HFF-Myc (cell line): ENCODE data around the gene SMARCA4.

Experiments
- DNase-seq: peaks from one replicate; pipeline ENCODE4 v3.0.0-alpha.2; 2011; ENCODE audit warnings: low read depth; ENCODE audit errors: extremely low read depth
- H3K4me3 ChIP-seq: replicated peaks from 2 replicates; pipeline ENCODE4 v1.5.1; 2011; ENCODE audit warnings: low read depth, mild to moderate bottlenecking, control low read depth, low read length
- CTCF ChIP-seq: IDR thresholded peaks from 2 replicates; pipeline ENCODE4 v1.5.1; 2012; ENCODE audit warnings: mild to moderate bottlenecking, low read depth, low read length, control low read depth; ENCODE audit errors: missing control alignments

Gene SMARCA4

GRCh38 chr19:11014403-11014911, 53.6 kb downstream of the SMARCA4 start:
- H3K4me3 ChIP-seq: no peak overlapping the region
- DNase-seq: no peak
- TF ChIP-seq CTCF: no peak

- H3K4me3 ChIP-seq: no peak overlapping the region
- no peak for DNase-seq
- TF ChIP-seq CTCF: no peak
Measured at GRCh38 chr19:11016631-11017030, 55.8 kb downstream of the SMARCA4 start.

GRCh38 chr19:11017275-11018035, 56.6 kb downstream of the SMARCA4 start:
- no peak for DNase-seq
- TF ChIP-seq CTCF: no peak
- H3K4me3 ChIP-seq: no peak overlapping the region

- TF ChIP-seq CTCF: no peak
- no peak for DNase-seq
- H3K4me3 ChIP-seq: no peak overlapping the region
Measured at GRCh38 chr19:11018179-11018578, 57.3 kb downstream of the SMARCA4 start.

- no peak for DNase-seq
- no peak for TF ChIP-seq CTCF
- H3K4me3 ChIP-seq: no peak overlapping the region
Measured at GRCh38 chr19:11018763-11019162, 57.9 kb downstream of the SMARCA4 start.

DNA sequence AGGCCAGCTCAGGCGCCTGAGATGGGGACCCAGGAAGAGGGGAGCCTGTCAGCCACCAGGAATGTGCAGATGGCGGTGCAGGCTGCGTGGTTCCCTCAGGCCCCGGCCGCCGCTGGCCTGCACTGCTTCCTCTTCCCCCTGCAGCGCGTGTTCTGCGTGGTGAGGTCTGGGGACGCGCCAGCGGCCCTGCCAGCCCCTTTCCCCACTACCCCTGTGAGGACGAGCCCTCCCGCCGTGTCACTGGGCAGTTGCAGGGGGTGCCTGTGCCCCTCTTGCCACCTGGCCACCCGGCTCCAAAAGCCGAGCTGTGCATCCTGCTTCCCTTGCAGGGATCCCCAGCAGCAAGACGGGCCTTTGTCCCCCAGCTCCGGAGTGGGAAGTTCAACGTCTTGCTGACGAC, 58.4 kb downstream of the SMARCA4 start:
- H3K4me3 ChIP-seq: no peak overlapping the region
- no peak for TF ChIP-seq CTCF
- no peak for DNase-seq
